Motor neuron (in vitro differentiated cells): ENCODE measurements around the gene NEMF. TPM values are rescaled to one million over a fixed set of nuclear protein-coding genes. Genes with fewer than 3 reads are reported as not detected.
"Not testable (repeated sequence)": the region's sequence is repeated elsewhere in the genome, so short reads cannot be mapped to it uniquely, and the experiment has no call there.

Experiments
- ATAC-seq, 8 experiments: fragments of 200-7000 bp; cut with Tn5 transposase; replicated peaks in 6 of 8; 2 replicates each; pipeline ENCODE4 v1.8.0; 2021; ENCODE audit warnings: mild to moderate bottlenecking in 8 of 8, moderate library complexity in 8 of 8
- H3K27ac ChIP-seq, 2 donors: fragments of 250-450 bp; sonication (Bioruptor Pico); 2 replicates each; pipeline ENCODE4 v1.9.0; 2021; ENCODE audit warnings: antibody characterized with exemption in 2 of 2, mild to moderate bottlenecking in 2 of 2, moderate library complexity in 1 of 2
- H3K4me1 ChIP-seq, 2 donors: fragments of 250-450 bp; sonication (Bioruptor Pico); replicated peaks in 1 of 2; 2 replicates each; pipeline ENCODE4 v1.6.1; 2021; ENCODE audit warnings: antibody characterized with exemption in 2 of 2, mild to moderate bottlenecking in 2 of 2, moderate library complexity in 1 of 2
- H3K4me3 ChIP-seq, 5 donors: fragments of 250-450 bp; sonication (Bioruptor Pico); 2 replicates each; pipeline ENCODE4 v1.9.0; 2021; ENCODE audit warnings: antibody characterized with exemption in 5 of 5, mild to moderate bottlenecking in 5 of 5, moderate library complexity in 4 of 5
- WGBS, 10 experiments: fragments of 450-650 bp; shearing (Covaris generic); methylation state at CpG; one replicate each; pipeline ENCODE4 v1.0.0; 2022; 5-methylcytosine and 5-hydroxymethylcytosine counted together
- in situ Hi-C, 9 experiments: fragments of 400-800 bp; cut with MboI; loops; one replicate each; pipeline ENCODE4 v1.15.0; 2021; ENCODE audit warnings: low sequenced_read_pairs in 9 of 9, low pct_unique_long_range_greater_than_20kb in 2 of 9; ENCODE audit not compliant: unreplicated experiment in 9 of 9
- total RNA-seq, 8 experiments: library from RNA; unstranded; fragments of 300-600 nt; gene quantifications; 2 replicates each; pipeline versions ENCODE4 v1.2.3 to v1.2.4, GENCODE V29; 2022

NEMF gene, protein sequence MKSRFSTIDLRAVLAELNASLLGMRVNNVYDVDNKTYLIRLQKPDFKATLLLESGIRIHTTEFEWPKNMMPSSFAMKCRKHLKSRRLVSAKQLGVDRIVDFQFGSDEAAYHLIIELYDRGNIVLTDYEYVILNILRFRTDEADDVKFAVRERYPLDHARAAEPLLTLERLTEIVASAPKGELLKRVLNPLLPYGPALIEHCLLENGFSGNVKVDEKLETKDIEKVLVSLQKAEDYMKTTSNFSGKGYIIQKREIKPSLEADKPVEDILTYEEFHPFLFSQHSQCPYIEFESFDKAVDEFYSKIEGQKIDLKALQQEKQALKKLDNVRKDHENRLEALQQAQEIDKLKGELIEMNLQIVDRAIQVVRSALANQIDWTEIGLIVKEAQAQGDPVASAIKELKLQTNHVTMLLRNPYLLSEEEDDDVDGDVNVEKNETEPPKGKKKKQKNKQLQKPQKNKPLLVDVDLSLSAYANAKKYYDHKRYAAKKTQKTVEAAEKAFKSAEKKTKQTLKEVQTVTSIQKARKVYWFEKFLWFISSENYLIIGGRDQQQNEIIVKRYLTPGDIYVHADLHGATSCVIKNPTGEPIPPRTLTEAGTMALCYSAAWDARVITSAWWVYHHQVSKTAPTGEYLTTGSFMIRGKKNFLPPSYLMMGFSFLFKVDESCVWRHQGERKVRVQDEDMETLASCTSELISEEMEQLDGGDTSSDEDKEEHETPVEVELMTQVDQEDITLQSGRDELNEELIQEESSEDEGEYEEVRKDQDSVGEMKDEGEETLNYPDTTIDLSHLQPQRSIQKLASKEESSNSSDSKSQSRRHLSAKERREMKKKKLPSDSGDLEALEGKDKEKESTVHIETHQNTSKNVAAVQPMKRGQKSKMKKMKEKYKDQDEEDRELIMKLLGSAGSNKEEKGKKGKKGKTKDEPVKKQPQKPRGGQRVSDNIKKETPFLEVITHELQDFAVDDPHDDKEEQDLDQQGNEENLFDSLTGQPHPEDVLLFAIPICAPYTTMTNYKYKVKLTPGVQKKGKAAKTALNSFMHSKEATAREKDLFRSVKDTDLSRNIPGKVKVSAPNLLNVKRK
- total RNA-seq: 100 to 1,000 TPM in 1 of 8 experiments, 10 to 100 TPM in 7; 49.3 to 120 (median 69.2) TPM

DNA sequence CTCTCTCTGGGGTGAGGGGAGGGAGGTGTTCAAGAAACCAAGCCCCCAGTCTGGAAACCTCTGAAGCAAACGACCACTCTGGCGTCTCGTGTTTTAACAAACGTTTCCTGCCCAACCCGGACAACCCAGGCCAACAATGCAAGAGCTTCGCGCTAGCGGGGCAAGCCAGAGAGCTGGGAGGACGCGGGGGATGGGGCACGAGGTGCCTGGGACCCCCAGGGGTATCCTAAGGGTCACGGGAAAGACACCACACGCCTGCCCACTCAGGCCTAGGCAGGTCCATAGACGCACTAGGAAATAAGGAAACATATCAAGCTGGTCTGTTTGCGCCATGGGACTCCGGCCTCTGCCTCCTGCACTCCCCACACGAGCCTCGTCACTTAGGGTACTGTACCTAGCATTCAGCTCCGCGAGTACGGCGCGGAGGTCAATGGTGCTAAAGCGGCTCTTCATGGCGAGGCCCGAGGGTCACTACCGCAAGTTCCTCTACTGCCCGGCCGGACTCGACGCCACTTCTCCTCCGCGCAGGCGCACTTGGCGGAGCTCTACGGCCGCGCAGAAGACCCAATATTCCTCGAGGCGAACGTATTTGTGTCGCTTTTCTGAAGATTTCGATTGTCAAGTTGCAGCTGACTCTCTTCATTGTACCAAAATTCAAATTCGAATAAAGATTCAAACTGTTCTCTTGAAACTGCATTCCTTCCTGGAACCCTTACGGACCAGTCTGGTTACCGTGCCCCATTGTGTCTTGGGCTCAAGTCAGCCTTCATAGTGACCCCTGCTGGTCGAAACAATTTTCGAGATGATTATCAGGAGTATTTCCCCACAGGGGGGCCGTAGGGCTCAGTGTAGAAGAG, at the start of gene NEMF:
Gene NEMF (minus strand): TSS at position 488 of the 857 bp plus-strand sequence. CDS start 35 bp downstream, at position 453.
- peaks cover 8 to 11% of the 10 kb centered on the region in 2 donors for H3K4me1 ChIP-seq
- H3K4me3 ChIP-seq: peak within 1 kb of the TSS; percentile 50 to 79 (median 75)
- H3K27ac ChIP-seq: peak within 1 kb of the TSS; percentile 90 to 92
- ATAC-seq: peak; percentile 78 to 97 (median 96)
- in situ Hi-C loops: loop anchor here in 5 of 9 experiments (25.0 kb wide), 1 partner anchor 260 kb away; the partner anchor contains the start of gene VCPKMT (in 5 of the 5)
- WGBS, 10 experiments: 0 to 10% (median 0%) methylated on average over 2 to 34 of the region's 49 CpGs; no CpG with 5 or more reads in 1 of the 10 experiments

DNA sequence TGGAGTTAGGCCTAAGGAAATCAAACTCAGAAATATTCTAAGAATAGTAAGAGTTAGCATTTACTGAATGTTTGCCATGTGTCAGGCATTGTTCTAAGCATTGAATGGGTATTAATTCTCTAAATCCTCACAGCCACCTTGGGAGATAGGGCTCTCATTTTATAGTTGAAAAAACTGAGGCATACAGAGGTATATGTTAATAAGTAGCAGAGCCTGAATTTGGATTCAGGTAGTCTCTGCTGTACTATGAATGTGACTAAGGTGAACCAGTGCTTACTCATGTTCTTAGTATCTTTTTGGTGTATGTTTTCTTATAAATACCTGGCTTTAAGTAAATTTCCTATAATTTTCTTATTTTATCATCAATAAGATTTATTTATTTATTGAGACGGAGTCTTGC, 48.4 kb upstream of the NEMF start:
- in situ Hi-C loops: no loop called here
- Histone ChIP-seq H3K4me1 (peaks cover 0 to 12% of the 10 kb centered on the region in 2 donors), H3K4me3 (no peak overlapping the region), H3K27ac (no peak overlapping the region)
- ATAC-seq: no peak
- 80 to 100% (median 100%) methylated on average over 1 of the region's 1 CpG; no CpG with 5 or more reads in 4 of the 10 experiments for WGBS, 10 experiments

DNA sequence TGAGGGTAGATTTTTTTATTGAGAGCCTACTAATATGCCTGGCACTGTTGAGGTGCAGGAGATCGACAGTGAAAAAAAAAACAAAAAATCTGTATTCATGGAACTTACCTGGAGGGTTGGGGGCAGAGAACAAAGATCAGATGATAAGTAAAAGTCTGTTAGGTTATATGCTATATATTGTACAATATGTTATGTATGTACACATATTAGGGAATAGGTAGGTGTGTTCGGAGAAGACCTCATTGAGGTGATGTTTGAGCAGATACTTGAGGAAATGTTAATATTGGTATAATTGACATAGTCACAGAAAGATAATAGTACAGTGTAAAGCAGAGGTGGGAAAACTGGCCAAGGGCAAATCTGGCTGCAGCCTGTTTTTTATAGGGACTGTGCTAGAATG, 45.9 kb upstream of the NEMF start:
- H3K4me1 ChIP-seq: peaks cover 3 to 30% of the 10 kb centered on the region in 2 donors
- H3K27ac ChIP-seq: no peak overlapping the region
- H3K4me3 ChIP-seq: no peak overlapping the region
- in situ Hi-C loops: no loop called here
- WGBS, 10 experiments: 86 to 100% (median 94%) methylated on average over 1 to 2 of the region's 2 CpGs
- no peak for ATAC-seq

DNA sequence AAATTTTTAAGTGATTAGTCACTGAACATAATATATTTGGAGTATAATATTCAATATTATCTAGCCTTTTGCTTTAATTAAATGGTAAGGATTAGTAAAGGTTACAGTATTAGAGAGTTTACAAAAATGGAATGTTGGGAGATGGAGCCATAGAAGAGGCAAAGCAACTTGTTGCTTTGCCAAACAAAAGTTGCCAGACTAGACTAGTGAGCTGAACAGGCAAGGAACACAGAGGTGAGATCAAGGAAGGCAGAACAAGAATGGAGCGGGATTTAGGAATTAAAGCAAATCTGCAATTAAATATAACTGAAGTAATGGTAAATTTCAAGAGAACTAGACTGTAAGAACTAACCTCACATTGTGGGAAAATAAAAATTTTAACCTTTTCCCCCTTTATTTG, 45.4 kb upstream of the NEMF start:
- Histone ChIP-seq H3K4me3 (no peak overlapping the region), H3K27ac (no peak overlapping the region), H3K4me1 (peaks cover 3 to 30% of the 10 kb centered on the region in 2 donors)
- 89 to 100% (median 100%) methylated on average over 1 of the region's 1 CpG; no CpG with 5 or more reads in 3 of the 10 experiments for WGBS, 10 experiments
- ATAC-seq: no peak
- in situ Hi-C loops: no loop called here

DNA sequence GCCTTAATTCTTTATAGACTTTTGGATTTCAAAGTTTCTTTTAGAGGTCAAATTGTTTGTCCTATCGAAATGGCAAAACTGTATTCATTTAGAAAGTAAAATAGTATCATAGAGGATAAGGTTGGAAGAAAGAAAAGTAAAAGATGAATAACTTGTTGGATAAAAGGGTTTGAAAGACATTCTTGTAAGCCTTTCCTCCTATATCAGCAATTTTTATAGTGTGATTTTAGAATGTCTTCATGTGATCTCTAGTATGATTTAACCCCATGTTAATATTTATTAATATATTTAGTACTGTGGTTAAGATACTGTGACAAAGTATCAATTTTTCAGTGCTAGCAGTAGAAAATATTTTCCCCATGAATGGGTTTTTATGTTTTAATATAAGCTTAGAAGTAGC, 44.8 kb upstream of the NEMF start:
- WGBS, 10 experiments: 0 to 91% (median 50%) methylated on average over 1 of the region's 1 CpG; no CpG with 5 or more reads in 1 of the 10 experiments

DNA sequence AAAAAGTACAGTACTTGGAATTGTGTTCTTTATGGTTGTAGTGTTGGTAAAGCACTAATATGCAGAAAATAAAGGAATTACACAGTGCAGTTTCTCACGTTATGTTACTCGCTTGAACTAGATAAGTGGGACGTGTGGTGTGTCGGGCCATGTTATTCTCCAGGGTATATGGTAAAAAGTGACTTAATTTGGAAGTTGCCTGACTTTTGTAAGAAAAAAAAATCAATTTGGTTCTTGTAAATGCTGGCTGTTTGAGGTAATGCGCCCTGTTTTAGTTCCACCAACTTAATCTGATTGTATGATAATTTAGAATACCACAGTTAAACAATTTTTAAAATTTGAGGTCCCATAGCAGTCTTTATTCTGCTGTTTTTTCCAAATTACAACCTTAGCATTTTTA, 44.4 kb upstream of the NEMF start:
- in situ Hi-C loops: no loop called here
- ATAC-seq: no peak
- Histone ChIP-seq H3K27ac (no peak overlapping the region), H3K4me3 (no peak overlapping the region), H3K4me1 (peaks cover 3 to 30% of the 10 kb centered on the region in 2 donors)
- 30 to 100% (median 79%) methylated on average over 1 to 5 of the region's 5 CpGs; no CpG with 5 or more reads in 1 of the 10 experiments for WGBS, 10 experiments

More for the DNA sequence above, 44.8 kb upstream of the NEMF start:
- ATAC-seq: no peak
- Histone ChIP-seq H3K27ac (no peak overlapping the region), H3K4me1 (peaks cover 3 to 30% of the 10 kb centered on the region in 2 donors), H3K4me3 (no peak overlapping the region)
- in situ Hi-C loops: no loop called here

DNA sequence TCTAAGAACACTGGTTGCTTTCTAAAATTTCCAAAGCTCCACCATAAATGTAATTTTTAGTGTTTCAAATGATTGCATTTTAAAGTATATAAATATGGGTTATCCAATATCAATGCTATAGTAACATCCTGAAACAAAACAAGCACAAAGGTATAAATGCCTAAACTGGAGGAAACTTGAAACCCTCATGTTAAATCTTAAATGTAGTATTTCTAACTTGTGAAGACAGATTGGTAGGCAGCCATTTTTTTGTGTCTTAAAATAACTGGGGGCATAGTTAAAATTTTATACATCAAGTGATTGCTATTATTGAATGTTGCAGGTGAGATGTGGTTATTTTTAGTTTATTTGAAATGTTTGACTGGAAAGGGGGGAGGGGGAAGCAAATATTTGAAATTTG, 43.7 kb upstream of the NEMF start:
- in situ Hi-C loops: not testable (repeated sequence)

DNA sequence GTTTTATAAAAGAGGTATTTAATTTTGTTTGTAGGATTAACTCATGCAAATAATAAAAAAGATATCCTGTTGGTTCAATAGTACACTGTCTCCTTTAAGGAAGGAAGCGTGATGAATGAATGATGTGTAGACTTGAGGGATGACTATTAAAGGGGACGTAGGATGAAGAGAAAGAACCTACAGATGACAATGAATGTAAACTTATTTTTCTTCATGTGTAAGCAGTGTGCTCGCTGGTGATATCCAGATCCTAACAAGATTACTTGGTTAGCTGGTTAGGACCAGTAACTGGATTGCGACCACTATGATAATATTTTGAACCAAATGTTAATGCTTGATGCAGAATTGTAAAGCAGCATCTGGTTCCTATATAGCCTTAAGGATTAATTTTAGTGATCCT, 42.9 kb upstream of the NEMF start:
- 0 to 72% (median 20%) methylated on average over 1 to 4 of the region's 4 CpGs for WGBS, 10 experiments
- in situ Hi-C loops: no loop called here
- Histone ChIP-seq H3K4me1 (peaks cover 3 to 33% of the 10 kb centered on the region in 2 donors), H3K27ac (no peak overlapping the region), H3K4me3 (peak overlapping the region in 3 of 5 donors; percentile 4 to 82 (median 70))
- ATAC-seq: no peak

More for the DNA sequence above, 43.7 kb upstream of the NEMF start:
- peak overlapping the region in 1 of 5 donors; percentile 70 for H3K4me3 ChIP-seq
- not testable (repeated sequence) for H3K27ac ChIP-seq, ATAC-seq
- peaks cover 3 to 33% of the 10 kb centered on the region in 2 donors for H3K4me1 ChIP-seq

DNA sequence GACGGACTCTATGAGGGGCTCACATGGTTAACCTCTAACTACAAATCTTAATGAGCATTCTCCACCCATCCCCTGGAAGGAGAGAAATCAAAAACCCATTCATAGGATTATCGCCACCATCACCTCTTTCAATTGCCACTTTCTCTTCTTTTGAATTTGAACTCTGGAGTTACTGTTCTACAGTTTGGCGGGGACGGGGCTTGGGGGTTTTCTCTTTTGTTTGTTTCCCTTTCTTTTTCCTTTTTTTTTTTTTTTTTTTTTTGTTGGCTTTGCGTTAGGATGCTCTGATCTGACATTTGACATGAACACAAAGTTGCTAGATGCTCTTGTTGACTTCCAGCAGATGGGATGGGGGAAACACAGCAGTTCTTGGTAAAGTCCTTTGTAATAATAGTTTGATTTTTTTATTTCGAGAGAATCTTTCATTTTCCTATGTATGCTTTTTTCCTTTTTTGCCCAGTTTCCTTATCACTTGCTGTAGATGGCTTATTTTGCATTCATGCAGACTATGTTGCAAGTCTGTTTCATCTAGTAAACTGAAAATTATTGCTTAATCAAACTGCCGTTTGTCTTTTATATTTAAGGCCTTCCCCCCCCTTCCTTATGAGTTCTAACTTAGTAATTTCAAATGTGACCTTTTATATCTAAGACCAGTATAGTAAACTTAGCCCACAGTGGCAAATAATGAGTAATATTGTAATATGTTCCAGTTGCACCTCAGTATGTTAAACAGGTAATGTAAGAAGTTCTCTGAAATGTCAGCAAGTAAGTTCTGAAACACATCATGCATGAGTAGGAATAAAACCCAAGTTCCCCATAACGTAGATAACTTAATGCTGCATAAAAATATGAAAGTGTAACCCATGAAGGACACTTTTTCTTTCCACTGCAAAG, 41.9 kb upstream of the NEMF start:
- ATAC-seq, in situ Hi-C loops: not testable (repeated sequence)
- 0 to 24% (median 2%) methylated on average over 4 to 8 of the region's 8 CpGs for WGBS, 10 experiments
- H3K4me3 ChIP-seq: peak overlapping the region; percentile 70 to 89 (median 82)
- H3K27ac ChIP-seq: peak overlapping the region in 1 of 2 donors; percentile 92
- H3K4me1 ChIP-seq: peaks cover 3 to 33% of the 10 kb centered on the region in 2 donors

DNA sequence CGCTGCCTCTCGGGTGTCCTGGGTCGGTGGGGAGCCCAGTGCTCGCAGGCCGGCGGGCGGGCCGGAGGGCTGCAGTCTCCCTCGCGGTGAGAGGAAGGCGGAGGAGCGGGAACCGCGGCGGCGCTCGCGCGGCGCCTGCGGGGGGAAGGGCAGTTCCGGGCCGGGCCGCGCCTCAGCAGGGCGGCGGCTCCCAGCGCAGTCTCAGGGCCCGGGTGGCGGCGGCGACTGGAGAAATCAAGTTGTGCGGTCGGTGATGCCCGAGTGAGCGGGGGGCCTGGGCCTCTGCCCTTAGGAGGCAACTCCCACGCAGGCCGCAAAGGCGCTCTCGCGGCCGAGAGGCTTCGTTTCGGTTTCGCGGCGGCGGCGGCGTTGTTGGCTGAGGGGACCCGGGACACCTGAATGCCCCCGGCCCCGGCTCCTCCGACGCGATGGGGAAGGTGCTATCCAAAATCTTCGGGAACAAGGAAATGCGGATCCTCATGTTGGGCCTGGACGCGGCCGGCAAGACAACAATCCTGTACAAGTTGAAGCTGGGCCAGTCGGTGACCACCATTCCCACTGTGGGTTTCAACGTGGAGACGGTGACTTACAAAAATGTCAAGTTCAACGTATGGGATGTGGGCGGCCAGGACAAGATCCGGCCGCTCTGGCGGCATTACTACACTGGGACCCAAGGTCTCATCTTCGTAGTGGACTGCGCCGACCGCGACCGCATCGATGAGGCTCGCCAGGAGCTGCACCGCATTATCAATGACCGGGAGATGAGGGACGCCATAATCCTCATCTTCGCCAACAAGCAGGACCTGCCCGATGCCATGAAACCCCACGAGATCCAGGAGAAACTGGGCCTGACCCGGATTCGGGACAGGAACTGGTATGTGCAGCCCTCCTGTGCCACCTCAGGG, 41.0 kb upstream of the NEMF start:
- 0 to 3% (median 0%) methylated on average over 4 to 26 of the region's 85 CpGs; no CpG with 5 or more reads in 2 of the 10 experiments for WGBS, 10 experiments
- Histone ChIP-seq H3K27ac (peak overlapping the region; percentile 92), H3K4me1 (peaks cover 3 to 33% of the 10 kb centered on the region in 2 donors), H3K4me3 (peak overlapping the region; percentile 70 to 89 (median 82))
- in situ Hi-C loops: no loop called here
- ATAC-seq: peak; percentile 51 to 62 (median 56)
